H9 (cell line): ENCODE results near the gene TIMM22. TPM values are rescaled to one million over a fixed set of nuclear protein-coding genes. Genes with fewer than 3 reads are reported as not detected.
A peak's percentile ranks its signal among the peaks of the same experiment; 100 is the strongest.

Experiments used
- DNase-seq: peaks from one replicate; pipeline ENCODE4 v3.0.0-alpha.2; 2017
- H2AFZ ChIP-seq: one replicate; pipeline ENCODE4 v1.6.1; 2013; ENCODE audit warnings: mild to moderate bottlenecking, low read length, control low read depth, moderate library complexity
- H2AK5ac ChIP-seq: 2 replicates; pipeline ENCODE4 v1.6.1; 2013; ENCODE audit warnings: low read length, control low read depth, mixed read lengths; ENCODE audit not compliant: insufficient read length
- H2BK120ac ChIP-seq: one replicate; pipeline ENCODE4 v1.6.1; 2013; ENCODE audit warnings: low read depth, mild to moderate bottlenecking, low read length, control low read depth, inconsistent platforms; ENCODE audit not compliant: poor library complexity, severe bottlenecking
- H2BK12ac ChIP-seq: 2 replicates; pipeline ENCODE4 v1.6.1; 2013; ENCODE audit warnings: low read length, control low read depth, mixed read lengths, low read depth; ENCODE audit not compliant: insufficient read length
- H2BK15ac ChIP-seq: 2 replicates; pipeline ENCODE4 v1.6.1; 2013; ENCODE audit warnings: low read depth, low read length, control low read depth
- H2BK20ac ChIP-seq: one replicate; pipeline ENCODE4 v1.6.1; 2013; ENCODE audit warnings: low read depth, mild to moderate bottlenecking, low read length, control low read depth, inconsistent platforms; ENCODE audit not compliant: poor library complexity, severe bottlenecking
- H2BK5ac ChIP-seq: 2 replicates; pipeline ENCODE4 v1.6.1; 2013; ENCODE audit warnings: low read length, control low read depth, mixed read lengths; ENCODE audit not compliant: insufficient read length
- H3K14ac ChIP-seq: 2 replicates; pipeline ENCODE4 v1.6.1; 2013; ENCODE audit warnings: low read length, control low read depth; ENCODE audit not compliant: insufficient read depth
- H3K18ac ChIP-seq: 2 replicates; pipeline ENCODE4 v1.6.1; 2013; ENCODE audit warnings: low read depth, mild to moderate bottlenecking, mixed read lengths, low read length, control low read depth; ENCODE audit not compliant: insufficient read length
- H3K23ac ChIP-seq: 2 replicates; pipeline ENCODE4 v1.6.1; 2013; ENCODE audit warnings: low read length, control low read depth, mixed read lengths, low read depth; ENCODE audit not compliant: insufficient read length
- H3K23me2 ChIP-seq: 2 replicates; pipeline ENCODE4 v1.6.1; 2013; ENCODE audit warnings: low read depth, mild to moderate bottlenecking, mixed read lengths, low read length, control low read depth; ENCODE audit not compliant: insufficient read length, poor library complexity, severe bottlenecking
- H3K27ac ChIP-seq: 2 replicates; pipeline ENCODE4 v1.5.1; 2013; ENCODE audit warnings: low read length, control low read depth, mixed read lengths, low read depth; ENCODE audit not compliant: insufficient read length
- H3K27me3 ChIP-seq: 2 replicates; pipeline ENCODE4 v1.6.1; 2013; ENCODE audit warnings: low read length, control low read depth, inconsistent platforms; ENCODE audit not compliant: insufficient read depth
- H3K4ac ChIP-seq: 2 replicates; pipeline ENCODE4 v1.6.1; 2013; ENCODE audit warnings: low read depth, mild to moderate bottlenecking, control low read depth, inconsistent platforms, low read length, moderate library complexity
- H3K4me1 ChIP-seq: 2 replicates; pipeline ENCODE4 v1.6.1; 2013; ENCODE audit warnings: low read length, control low read depth, inconsistent platforms; ENCODE audit not compliant: insufficient read depth
- H3K4me2 ChIP-seq: 2 replicates; pipeline ENCODE4 v1.6.1; 2013; ENCODE audit warnings: low read length, control low read depth, mixed read lengths; ENCODE audit not compliant: insufficient read length, insufficient read depth
- H3K56ac ChIP-seq: 2 replicates; pipeline ENCODE4 v1.6.1; 2013; ENCODE audit warnings: low read depth, mild to moderate bottlenecking, mixed read lengths, low read length, control low read depth; ENCODE audit not compliant: insufficient read length
- H3K79me1 ChIP-seq: 2 replicates; pipeline ENCODE4 v1.6.1; 2013; ENCODE audit warnings: low read depth, mild to moderate bottlenecking, moderate library complexity, low read length, control low read depth, inconsistent platforms; ENCODE audit not compliant: insufficient read depth, poor library complexity, severe bottlenecking
- H3K79me2 ChIP-seq: 2 replicates; pipeline ENCODE4 v1.6.1; 2013; ENCODE audit warnings: low read length, control low read depth, inconsistent platforms; ENCODE audit not compliant: insufficient read depth
- H3K9ac ChIP-seq: 2 replicates; pipeline ENCODE4 v1.6.1; 2013; ENCODE audit warnings: low read length, control low read depth, mixed read lengths; ENCODE audit not compliant: insufficient read length; ENCODE audit errors: extremely low read depth
- H3K9me3 ChIP-seq: one replicate; pipeline ENCODE4 v1.6.1; 2013; ENCODE audit warnings: low read depth, low read length, inconsistent platforms; ENCODE audit not compliant: control insufficient read depth
- H3T11ph ChIP-seq: one replicate; pipeline ENCODE4 v1.6.1; 2013; ENCODE audit warnings: mild to moderate bottlenecking, low read length, control low read depth, inconsistent platforms
- H4K20me1 ChIP-seq: one replicate; pipeline ENCODE4 v1.6.1; 2013; ENCODE audit not compliant: control insufficient read depth, insufficient read length, insufficient read depth
- H4K5ac ChIP-seq: 2 replicates; pipeline ENCODE4 v1.6.1; 2013; ENCODE audit warnings: low read depth, mild to moderate bottlenecking, mixed read lengths, low read length, control low read depth; ENCODE audit not compliant: insufficient read length
- H4K8ac ChIP-seq: replicated peaks from 2 replicates; pipeline ENCODE4 v1.6.1; 2013; ENCODE audit warnings: low read length, control low read depth, mixed read lengths, low read depth; ENCODE audit not compliant: insufficient read length
- H4K91ac ChIP-seq: 2 replicates; pipeline ENCODE4 v1.6.1; 2013; ENCODE audit warnings: low read depth, mild to moderate bottlenecking, moderate library complexity, mixed read lengths, low read length, control low read depth; ENCODE audit not compliant: insufficient read length
- H3K27ac Mint-ChIP-seq, 3 experiments: 2 replicates in 2 of 3; 3 replicates in 1 of 3; pipeline ENCODE4 v1.8.0; 2020 to 2021; ENCODE audit warnings: mixed read lengths in 3 of 3, mild to moderate bottlenecking in 1 of 3, moderate library complexity in 1 of 3
- H3K27me3 Mint-ChIP-seq: 2 replicates; pipeline ENCODE4 v1.8.0; 2021; ENCODE audit warnings: low read depth, mild to moderate bottlenecking, moderate library complexity, mixed read lengths
- H3K36me3 Mint-ChIP-seq, 3 experiments: 2 replicates in 2 of 3; 3 replicates in 1 of 3; pipeline ENCODE4 v1.8.0; 2020 to 2021; ENCODE audit warnings: low read depth in 3 of 3, mixed read lengths in 3 of 3; ENCODE audit not compliant: insufficient read depth in 1 of 3
- H3K4me1 Mint-ChIP-seq, 2 experiments: 2 replicates each; pipeline ENCODE4 v1.8.0; 2020; ENCODE audit warnings: mixed read lengths in 2 of 2
- H3K4me3 Mint-ChIP-seq, 2 experiments: 2 replicates in 1 of 2; 3 replicates in 1 of 2; pipeline ENCODE4 v1.8.0; 2020 to 2021; ENCODE audit warnings: mild to moderate bottlenecking in 2 of 2, mixed read lengths in 2 of 2, moderate library complexity in 1 of 2
- H3K9me3 Mint-ChIP-seq, 2 experiments: 2 replicates in 1 of 2; 3 replicates in 1 of 2; pipeline ENCODE4 v1.8.0; 2020; ENCODE audit warnings: mild to moderate bottlenecking in 2 of 2, mixed read lengths in 2 of 2, moderate library complexity in 1 of 2
- WGBS: extraction: QIAGEN DNeasy Blood & Tissue Kit; methylation state at CpG from one replicate; pipeline ENCODE4 v1.1.7; 2013; ENCODE audit warnings: missing lambda C conversion rate, low lambda C conversion rate, mixed read lengths; ENCODE audit not compliant: insufficient read length; ENCODE audit errors: extremely low coverage; 5-methylcytosine and 5-hydroxymethylcytosine counted together
- total RNA-seq: library from RNA; stranded (reverse); gene quantifications from 2 replicates; pipeline ENCODE4 v1.2.1, GENCODE V29; 2021
- TF ChIP-seq, protein P1 (sequence below): fragments of 200-600 bp; sonication (generic); conservative IDR thresholded peaks from 3 replicates; pipeline ENCODE4 v1.8.0; 2021; ENCODE audit warnings: antibody characterized with exemption, mild to moderate bottlenecking

The TIMM22 gene
- total RNA-seq, 1 experiment from 2014 or later: 23.0 TPM

DNA sequence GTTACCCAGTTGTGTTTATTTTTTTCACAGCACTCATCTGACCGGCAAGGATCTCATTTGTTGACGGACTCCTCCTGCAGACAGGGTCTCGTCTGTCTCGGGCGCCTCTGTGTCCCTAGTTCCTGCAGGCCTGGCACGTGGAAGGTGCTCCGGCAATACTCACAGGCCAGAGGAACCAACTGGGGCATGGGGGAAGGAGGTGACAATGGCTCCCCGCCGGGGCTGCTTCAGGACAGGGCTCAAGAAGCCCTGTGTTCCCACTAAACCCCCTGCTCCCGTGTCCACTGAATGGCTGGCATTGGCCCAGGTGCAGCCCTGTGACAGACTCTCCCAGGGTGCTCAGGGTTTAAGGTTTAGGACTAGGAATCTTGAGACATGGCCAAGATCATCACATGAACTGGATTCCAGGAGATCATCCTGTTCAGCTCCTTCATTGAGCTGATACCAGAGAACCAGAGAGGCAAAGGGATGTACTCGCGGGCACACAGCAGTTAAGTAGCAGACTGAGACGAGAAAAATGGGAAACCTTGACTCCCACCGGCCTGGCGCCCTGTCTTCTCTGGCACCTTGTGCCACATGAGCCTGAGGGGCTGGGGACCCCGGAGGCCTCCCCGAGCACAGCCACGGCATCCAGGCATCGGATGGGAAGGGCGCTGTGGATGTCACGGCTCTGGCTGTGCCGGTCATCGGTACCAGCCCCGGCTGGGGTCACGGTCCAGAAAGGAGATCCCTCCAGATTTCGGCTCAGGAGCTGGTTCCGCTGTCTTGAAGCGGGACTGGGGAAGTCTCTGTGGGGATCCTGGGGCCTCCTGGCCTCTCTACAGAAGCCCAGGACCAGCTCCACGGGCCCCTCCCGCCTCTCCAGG, 29.0 kb downstream of the TIMM22 start:
- no peaks in the 10 kb centered on the region for H3K9me3 ChIP-seq
- no CpG with 5 or more reads among the region's 30 CpGs for WGBS

More for the DNA sequence above, 29.0 kb downstream of the TIMM22 start:
- Histone ChIP-seq H3K23ac (no peak overlapping the region), H2AK5ac (no peak overlapping the region), H3T11ph (no peak overlapping the region), H3K23me2 (no peaks in the 10 kb centered on the region), H2BK20ac (no peak overlapping the region), H3K4me2 (no peak overlapping the region), H3K14ac (no peak overlapping the region), H3K79me1 (no peaks in the 10 kb centered on the region), H3K9ac (no peak overlapping the region), H3K18ac (no peak overlapping the region), H4K20me1 (no peaks in the 10 kb centered on the region), H4K8ac (no peak overlapping the region), H2BK15ac (no peak overlapping the region), H4K91ac (no peak overlapping the region), H3K4ac (no peak overlapping the region), H2BK5ac (no peak overlapping the region), H3K4me1 (no peaks in the 10 kb centered on the region), H2BK12ac (no peak overlapping the region), H3K27me3 (no peaks in the 10 kb centered on the region), H3K79me2 (no peaks in the 10 kb centered on the region), H3K27ac (no peak overlapping the region), H3K56ac (no peak overlapping the region), H2AFZ (no peak overlapping the region), H2BK120ac (no peak overlapping the region), H4K5ac (no peak overlapping the region)
- no peak for DNase-seq
- Mint-ChIP-seq H3K9me3 (no peaks in the 10 kb centered on the region), H3K4me1 (0 out of 4 replicates have a peak, but pooled peaks cover 0 to 3% of the 10 kb centered on the region in 2 experiments), H3K27ac (peak overlapping the region in 2 of 3 experiments; percentile 8 to 64; a peak in 3 of 7 replicates), H3K27me3 (peaks cover 8% of the 10 kb centered on the region), H3K4me3 (no peak overlapping the region), H3K36me3 (no peaks in the 10 kb centered on the region)
- TF ChIP-seq, protein P1, sequence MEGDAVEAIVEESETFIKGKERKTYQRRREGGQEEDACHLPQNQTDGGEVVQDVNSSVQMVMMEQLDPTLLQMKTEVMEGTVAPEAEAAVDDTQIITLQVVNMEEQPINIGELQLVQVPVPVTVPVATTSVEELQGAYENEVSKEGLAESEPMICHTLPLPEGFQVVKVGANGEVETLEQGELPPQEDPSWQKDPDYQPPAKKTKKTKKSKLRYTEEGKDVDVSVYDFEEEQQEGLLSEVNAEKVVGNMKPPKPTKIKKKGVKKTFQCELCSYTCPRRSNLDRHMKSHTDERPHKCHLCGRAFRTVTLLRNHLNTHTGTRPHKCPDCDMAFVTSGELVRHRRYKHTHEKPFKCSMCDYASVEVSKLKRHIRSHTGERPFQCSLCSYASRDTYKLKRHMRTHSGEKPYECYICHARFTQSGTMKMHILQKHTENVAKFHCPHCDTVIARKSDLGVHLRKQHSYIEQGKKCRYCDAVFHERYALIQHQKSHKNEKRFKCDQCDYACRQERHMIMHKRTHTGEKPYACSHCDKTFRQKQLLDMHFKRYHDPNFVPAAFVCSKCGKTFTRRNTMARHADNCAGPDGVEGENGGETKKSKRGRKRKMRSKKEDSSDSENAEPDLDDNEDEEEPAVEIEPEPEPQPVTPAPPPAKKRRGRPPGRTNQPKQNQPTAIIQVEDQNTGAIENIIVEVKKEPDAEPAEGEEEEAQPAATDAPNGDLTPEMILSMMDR: no peak
